Gastroesophageal sphincter (tissue), 4 donors: Measurements from ENCODE around the gene RANBP17. TPM values are rescaled to one million over a fixed set of nuclear protein-coding genes. Genes with fewer than 3 reads are reported as not detected.

Experiments
- ATAC-seq: fragments of 150-250 bp; one replicate; pipeline ENCODE4 v1.9.1; 2016; ENCODE audit warnings: mild to moderate bottlenecking, moderate library complexity
- H3K27ac ChIP-seq, 4 donors: fragments of 200-600 bp; sonication (generic) in 3 of 4; 1 replicate in 3 of 4; 2 replicates in 1 of 4; pipeline ENCODE4 v1.5.1; 2016 to 2019
- H3K27me3 ChIP-seq: fragments of 200-600 bp; sonication (generic); one replicate; pipeline ENCODE4 v1.5.1; 2019
- H3K36me3 ChIP-seq, 2 donors: fragments of 200-600 bp; sonication (generic); one replicate each; pipeline ENCODE4 v1.5.1; 2019; ENCODE audit warnings: control low read depth in 1 of 2
- H3K4me1 ChIP-seq, 3 donors: fragments of 200-600 bp; sonication (generic); 1 replicate in 2 of 3; 2 replicates in 1 of 3; pipeline ENCODE4 v1.5.1; 2016 to 2019; ENCODE audit warnings: control low read depth in 2 of 3
- H3K4me3 ChIP-seq, 2 donors: fragments of 200-600 bp; sonication (generic); one replicate each; pipeline ENCODE4 v1.5.1; 2019; ENCODE audit warnings: mild to moderate bottlenecking in 1 of 2, moderate library complexity in 1 of 2
- H3K9me3 ChIP-seq, 3 donors: fragments of 200-600 bp; sonication (generic); one replicate each; pipeline ENCODE4 v1.5.1; 2017 to 2019; ENCODE audit warnings: control low read depth in 2 of 3
- EP300 ChIP-seq: sonication (generic); formaldehyde crosslinking; IDR thresholded peaks from one replicate; pipeline ENCODE4 v1.6.1; 2017; ENCODE audit warnings: antibody characterized with exemption, mild to moderate bottlenecking
- POLR2A ChIP-seq, 2 donors: fragments of 450-650 bp; IDR thresholded peaks; one replicate each; pipeline ENCODE4 v1.6.1; 2017; ENCODE audit warnings: antibody characterized with exemption in 2 of 2, mild to moderate bottlenecking in 2 of 2, moderate library complexity in 1 of 2
- POLR2AphosphoS5 ChIP-seq: sonication (generic); formaldehyde crosslinking; IDR thresholded peaks from one replicate; pipeline ENCODE4 v1.6.1; 2017; ENCODE audit warnings: antibody characterized with exemption
- WGBS, 2 donors: methylation state at CpG; one replicate each; pipeline ENCODE4 v1.1.5; 2018; ENCODE audit warnings: low coverage in 1 of 2; 5-methylcytosine and 5-hydroxymethylcytosine counted together
- total RNA-seq, 4 donors: library from RNA; depleted of rRNA; stranded (reverse); fragments of >200 nt; gene quantifications; one replicate each; pipeline ENCODE4 v1.1.0, GENCODE V29; 2016
- TF ChIP-seq, protein P1 (sequence below), 4 experiments: fragments of 200-600 bp in 2 of 4; fragments of 450-650 bp in 2 of 4; sonication (generic) in 1 of 4; IDR thresholded peaks; one replicate each; pipeline ENCODE4 v1.5.1; 2017 to 2019; ENCODE audit warnings: antibody characterized with exemption in 4 of 4, mild to moderate bottlenecking in 2 of 4, moderate library complexity in 2 of 4

Gene RANBP17
- total RNA-seq, 4 donors from 2014 or later, result 7.7 to 21.7 (median 13.8) TPM

DNA sequence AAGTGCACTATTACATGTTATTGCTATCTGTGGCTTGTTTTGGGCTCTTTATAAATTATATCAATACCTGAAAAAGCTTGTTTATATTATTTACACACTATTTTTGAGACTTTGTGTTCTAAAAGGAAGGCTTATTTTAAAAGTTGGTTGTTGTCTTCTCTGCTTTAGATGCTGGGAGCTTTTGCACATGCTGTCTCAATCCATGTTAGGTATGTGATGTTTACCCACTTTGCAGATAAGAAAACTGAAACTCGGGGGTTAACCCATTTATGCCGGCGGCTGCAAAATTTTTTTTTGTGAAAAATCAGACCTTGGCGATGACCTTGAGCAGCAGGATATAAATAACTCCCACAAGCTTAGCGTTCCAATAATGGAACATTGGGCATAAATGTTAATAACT, 212.9 kb downstream of the RANBP17 start:
- no peak overlapping the region for H3K4me3 ChIP-seq
- no peak overlapping the region for H3K27ac ChIP-seq
- 63 to 87% methylated on average over 5 of the region's 5 CpGs for WGBS, 2 donors
- TF ChIP-seq, protein P1, sequence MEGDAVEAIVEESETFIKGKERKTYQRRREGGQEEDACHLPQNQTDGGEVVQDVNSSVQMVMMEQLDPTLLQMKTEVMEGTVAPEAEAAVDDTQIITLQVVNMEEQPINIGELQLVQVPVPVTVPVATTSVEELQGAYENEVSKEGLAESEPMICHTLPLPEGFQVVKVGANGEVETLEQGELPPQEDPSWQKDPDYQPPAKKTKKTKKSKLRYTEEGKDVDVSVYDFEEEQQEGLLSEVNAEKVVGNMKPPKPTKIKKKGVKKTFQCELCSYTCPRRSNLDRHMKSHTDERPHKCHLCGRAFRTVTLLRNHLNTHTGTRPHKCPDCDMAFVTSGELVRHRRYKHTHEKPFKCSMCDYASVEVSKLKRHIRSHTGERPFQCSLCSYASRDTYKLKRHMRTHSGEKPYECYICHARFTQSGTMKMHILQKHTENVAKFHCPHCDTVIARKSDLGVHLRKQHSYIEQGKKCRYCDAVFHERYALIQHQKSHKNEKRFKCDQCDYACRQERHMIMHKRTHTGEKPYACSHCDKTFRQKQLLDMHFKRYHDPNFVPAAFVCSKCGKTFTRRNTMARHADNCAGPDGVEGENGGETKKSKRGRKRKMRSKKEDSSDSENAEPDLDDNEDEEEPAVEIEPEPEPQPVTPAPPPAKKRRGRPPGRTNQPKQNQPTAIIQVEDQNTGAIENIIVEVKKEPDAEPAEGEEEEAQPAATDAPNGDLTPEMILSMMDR (IDR thresholded peaks at IDR 0.05), result no peak
- TF ChIP-seq EP300 (no peak), POLR2A (IDR thresholded peaks at IDR 0.05) (no peak), POLR2AphosphoS5 (no peak)
- H3K4me1 ChIP-seq, result no peaks in the 10 kb centered on the region
- no peaks in the 10 kb centered on the region for H3K27me3 ChIP-seq
- no peak for ATAC-seq
- H3K36me3 ChIP-seq, result no peaks in the 10 kb centered on the region
- peaks cover 0 to 9% (median 0%) of the 10 kb centered on the region in 3 donors for H3K9me3 ChIP-seq

DNA sequence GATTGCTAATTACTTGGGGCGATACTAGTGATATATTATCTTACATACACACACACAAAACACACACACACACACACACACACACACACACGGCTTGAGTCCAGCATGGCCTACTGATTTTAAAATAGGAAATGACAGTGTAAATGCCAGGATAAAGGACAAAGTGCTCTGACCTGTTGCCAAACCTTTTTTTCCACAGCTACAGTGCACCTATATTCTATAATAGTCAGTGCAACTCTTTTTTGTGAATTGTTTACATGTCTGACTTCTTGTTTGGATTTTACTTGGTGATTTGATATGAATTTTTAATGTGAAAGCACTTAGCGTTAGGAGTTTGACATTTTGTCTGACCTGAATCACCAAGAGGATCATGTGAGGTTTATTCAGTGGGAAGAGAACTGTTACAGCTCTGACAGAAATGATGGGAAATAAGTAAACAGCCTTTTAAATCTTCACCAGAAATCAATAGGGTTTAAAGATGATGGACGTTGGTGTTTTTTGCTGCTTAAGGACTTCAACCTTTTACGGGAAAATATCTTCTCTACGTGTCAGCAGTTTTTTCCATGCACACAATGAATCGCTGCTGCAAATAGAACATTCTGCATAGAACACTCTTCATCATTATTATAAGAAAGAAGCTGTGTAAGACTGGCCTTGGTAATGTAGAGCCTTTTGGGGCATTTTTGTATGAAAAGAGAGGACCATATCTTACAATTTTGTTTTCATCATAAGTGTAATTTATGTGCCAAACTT, 218.5 kb downstream of the RANBP17 start:
- 44 to 49% methylated on average over 5 to 7 of the region's 7 CpGs for WGBS, 2 donors
- H3K4me3 ChIP-seq, result no peak overlapping the region
- no peaks in the 10 kb centered on the region for H3K36me3 ChIP-seq
- ATAC-seq, result no peak
- H3K27me3 ChIP-seq, result no peaks in the 10 kb centered on the region
- TF ChIP-seq, protein P1 (IDR thresholded peaks at IDR 0.05), result no peak
- TF ChIP-seq POLR2A (IDR thresholded peaks at IDR 0.05) (no peak), EP300 (no peak), POLR2AphosphoS5 (no peak)
- H3K4me1 ChIP-seq, result no peaks in the 10 kb centered on the region
- H3K9me3 ChIP-seq, result peaks cover 0 to 9% (median 0%) of the 10 kb centered on the region in 3 donors
- no peak overlapping the region for H3K27ac ChIP-seq

DNA sequence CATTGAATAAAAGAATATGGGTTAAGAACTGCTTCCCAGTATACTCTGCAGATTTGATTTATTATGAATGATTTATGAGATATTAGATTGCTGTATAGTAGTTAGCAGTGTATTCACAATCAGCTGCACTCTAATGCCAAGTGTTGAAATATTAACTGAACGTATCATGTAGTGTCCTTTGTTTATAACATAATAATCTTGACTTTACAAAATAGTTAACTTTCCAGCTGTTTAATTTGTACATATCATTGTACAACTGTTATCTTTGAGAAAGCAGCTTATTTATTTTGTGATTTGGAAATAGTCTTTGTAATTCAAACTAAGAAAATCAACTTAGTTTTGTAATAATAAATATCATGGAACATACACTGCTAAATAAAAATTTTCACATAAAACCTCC, 219.5 kb downstream of the RANBP17 start:
- no peaks in the 10 kb centered on the region for H3K4me1 ChIP-seq
- no peak for TF ChIP-seq EP300
- TF ChIP-seq POLR2A (IDR thresholded peaks at IDR 0.05), result no peak
- TF ChIP-seq, protein P1 (IDR thresholded peaks at IDR 0.05), result no peak
- TF ChIP-seq POLR2AphosphoS5, result no peak
- no peaks in the 10 kb centered on the region for H3K27me3 ChIP-seq
- peaks cover 0 to 9% (median 0%) of the 10 kb centered on the region in 3 donors for H3K9me3 ChIP-seq
- no peak overlapping the region for H3K4me3 ChIP-seq
- WGBS, 2 donors, result 42 to 43% methylated on average over 1 of the region's 1 CpG
- no peak overlapping the region for H3K27ac ChIP-seq
- no peaks in the 10 kb centered on the region for H3K36me3 ChIP-seq
- ATAC-seq, result no peak

DNA sequence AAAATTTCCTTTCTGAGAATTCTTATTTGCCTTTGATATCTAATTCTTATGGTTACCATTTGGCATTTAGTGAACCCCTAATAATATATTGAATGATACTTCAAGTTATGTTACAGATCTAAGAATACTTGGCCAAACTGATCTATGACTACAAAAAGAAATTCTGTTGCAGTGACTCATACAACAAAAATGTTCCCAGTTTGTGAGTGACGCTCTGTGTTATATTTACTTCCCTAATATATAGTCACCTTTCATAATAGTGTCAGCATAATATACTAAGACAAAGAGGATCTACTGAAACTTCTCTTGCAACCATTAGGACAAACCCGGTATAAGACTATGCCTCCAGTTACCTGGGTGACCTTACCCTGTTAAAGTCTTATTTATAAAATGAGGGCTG, 230.4 kb downstream of the RANBP17 start:
- ATAC-seq, result no peak
- 72 to 75% methylated on average over 2 of the region's 2 CpGs for WGBS, 2 donors
- H3K36me3 ChIP-seq, result no peaks in the 10 kb centered on the region
- H3K4me3 ChIP-seq, result no peak overlapping the region
- no peak overlapping the region for H3K27ac ChIP-seq
- H3K27me3 ChIP-seq, result no peaks in the 10 kb centered on the region
- no peaks in the 10 kb centered on the region for H3K9me3 ChIP-seq
- TF ChIP-seq, protein P1 (IDR thresholded peaks at IDR 0.05), result no peak
- H3K4me1 ChIP-seq, result no peaks in the 10 kb centered on the region

DNA sequence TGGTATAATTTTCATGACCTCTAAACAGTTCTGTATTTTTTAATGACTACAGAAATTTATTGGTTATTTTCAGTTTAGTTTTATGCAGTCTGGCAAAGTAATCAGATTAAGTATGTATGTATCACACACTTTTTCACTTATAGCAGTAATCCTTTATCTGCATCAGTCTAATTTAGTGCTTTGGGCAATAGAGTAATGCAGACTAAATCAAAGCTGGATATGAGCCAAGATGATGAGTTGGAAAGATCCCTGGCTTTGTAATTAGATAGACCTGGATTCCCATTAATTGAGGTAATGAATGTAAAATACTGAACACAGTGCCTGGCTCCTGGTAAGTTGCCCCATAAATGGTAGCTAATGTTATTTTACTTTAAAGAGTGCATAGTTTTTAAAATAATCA, 231.8 kb downstream of the RANBP17 start:
- no peaks in the 10 kb centered on the region for H3K9me3 ChIP-seq
- no peak for TF ChIP-seq POLR2A (IDR thresholded peaks at IDR 0.05)
- TF ChIP-seq, protein P1 (IDR thresholded peaks at IDR 0.05), result no peak
- TF ChIP-seq POLR2AphosphoS5, result no peak
- no peak for TF ChIP-seq EP300
- H3K4me1 ChIP-seq, result no peaks in the 10 kb centered on the region
- H3K36me3 ChIP-seq, result no peaks in the 10 kb centered on the region
- no peaks in the 10 kb centered on the region for H3K27me3 ChIP-seq
- no peak for ATAC-seq
- no peak overlapping the region for H3K27ac ChIP-seq
- no peak overlapping the region for H3K4me3 ChIP-seq
